ENCODE results near the gene HDAC4.
"Not testable (repeated sequence)": the region's sequence is repeated elsewhere in the genome, so short reads cannot be mapped to it uniquely, and the experiment has no call there.

The HDAC4 gene

DNA sequence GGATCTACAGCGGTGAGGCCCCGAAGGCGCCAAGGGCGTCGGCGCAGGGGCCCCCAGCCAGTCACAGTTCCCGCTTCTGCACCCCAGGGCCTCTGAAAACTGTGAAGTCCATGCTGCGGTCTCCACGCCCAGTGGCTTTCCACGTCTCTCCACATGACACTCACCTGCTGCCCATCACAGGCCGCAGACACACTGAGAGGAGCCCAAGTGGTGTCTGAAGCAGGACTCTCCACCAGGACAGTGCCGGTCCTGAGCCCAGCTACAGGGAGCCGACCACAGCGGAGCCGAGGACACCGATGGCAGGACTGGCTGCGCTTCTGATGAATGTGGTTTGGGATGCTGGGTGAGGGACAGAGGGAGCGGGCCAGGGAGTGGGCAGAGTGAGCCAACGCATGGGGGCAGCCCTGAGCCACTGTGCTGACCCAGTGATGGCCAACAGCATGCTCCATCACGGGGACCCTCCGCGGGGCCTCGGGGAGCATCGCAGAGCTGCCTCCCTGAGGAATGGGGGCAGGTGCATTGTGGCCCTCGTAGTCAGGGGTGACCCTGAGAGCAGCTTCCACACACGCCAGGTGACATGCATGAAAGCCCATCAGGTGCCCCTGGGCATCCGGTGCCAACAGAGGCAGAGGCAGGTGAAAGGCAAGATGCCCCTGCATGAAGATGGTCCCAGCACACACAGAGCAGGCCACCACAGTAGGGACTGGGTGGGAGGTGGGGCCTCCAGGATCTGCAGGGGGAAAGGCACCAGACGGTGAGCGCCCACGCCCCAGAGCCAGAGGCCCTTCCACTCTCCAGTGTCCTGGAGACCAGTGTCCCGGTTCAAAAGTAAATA lies 116.6 kb downstream of the HDAC4 start:
- Histone ChIP-seq H3K9ac (ENCODE audit: low read length) (no peak overlapping the region), H4K20me1 (ENCODE audit: insufficient read depth, low read length) (no peaks in the 10 kb centered on the region), H3K79me2 (ENCODE audit: low read length) (peaks cover 65% of the 10 kb centered on the region), H3K4me3 (ENCODE audit: low read length) (no peak overlapping the region), H3K27ac (ENCODE audit: low read length) (no peak overlapping the region), H3K9me2 (replicated peaks; ENCODE audit: insufficient read depth, low read length) (no peaks in the 10 kb centered on the region), H3K9me3 (replicated peaks; ENCODE audit: insufficient read depth, low read length) (no peaks in the 10 kb centered on the region), H3K36me3 (replicated peaks; ENCODE audit: insufficient read depth, low read length) (no peaks in the 10 kb centered on the region), H3K4me2 (ENCODE audit: low read depth, low read length) (no peak overlapping the region), H3K27me3 (replicated peaks; ENCODE audit: insufficient read depth, low read length) (no peaks in the 10 kb centered on the region), H3K4me1 (ENCODE audit: low read length) (no peaks in the 10 kb centered on the region), H2AFZ (ENCODE audit: low read length) (no peak overlapping the region), H3F3A (ENCODE audit: insufficient read depth, low read length) (peaks cover 7% of the 10 kb centered on the region)
- TF ChIP-seq EZH2phosphoT487 (IDR thresholded peaks at IDR 0.05; ENCODE audit: low read length) (no peak), EZH2 (optimal IDR thresholded peaks at IDR 0.05; ENCODE audit: low read depth, low read length) (no peak)
- TF ChIP-seq, protein P1, sequence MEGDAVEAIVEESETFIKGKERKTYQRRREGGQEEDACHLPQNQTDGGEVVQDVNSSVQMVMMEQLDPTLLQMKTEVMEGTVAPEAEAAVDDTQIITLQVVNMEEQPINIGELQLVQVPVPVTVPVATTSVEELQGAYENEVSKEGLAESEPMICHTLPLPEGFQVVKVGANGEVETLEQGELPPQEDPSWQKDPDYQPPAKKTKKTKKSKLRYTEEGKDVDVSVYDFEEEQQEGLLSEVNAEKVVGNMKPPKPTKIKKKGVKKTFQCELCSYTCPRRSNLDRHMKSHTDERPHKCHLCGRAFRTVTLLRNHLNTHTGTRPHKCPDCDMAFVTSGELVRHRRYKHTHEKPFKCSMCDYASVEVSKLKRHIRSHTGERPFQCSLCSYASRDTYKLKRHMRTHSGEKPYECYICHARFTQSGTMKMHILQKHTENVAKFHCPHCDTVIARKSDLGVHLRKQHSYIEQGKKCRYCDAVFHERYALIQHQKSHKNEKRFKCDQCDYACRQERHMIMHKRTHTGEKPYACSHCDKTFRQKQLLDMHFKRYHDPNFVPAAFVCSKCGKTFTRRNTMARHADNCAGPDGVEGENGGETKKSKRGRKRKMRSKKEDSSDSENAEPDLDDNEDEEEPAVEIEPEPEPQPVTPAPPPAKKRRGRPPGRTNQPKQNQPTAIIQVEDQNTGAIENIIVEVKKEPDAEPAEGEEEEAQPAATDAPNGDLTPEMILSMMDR (IDR thresholded peaks at IDR 0.05; ENCODE audit: low read length): no peak
- DNase-seq: no peak

DNA sequence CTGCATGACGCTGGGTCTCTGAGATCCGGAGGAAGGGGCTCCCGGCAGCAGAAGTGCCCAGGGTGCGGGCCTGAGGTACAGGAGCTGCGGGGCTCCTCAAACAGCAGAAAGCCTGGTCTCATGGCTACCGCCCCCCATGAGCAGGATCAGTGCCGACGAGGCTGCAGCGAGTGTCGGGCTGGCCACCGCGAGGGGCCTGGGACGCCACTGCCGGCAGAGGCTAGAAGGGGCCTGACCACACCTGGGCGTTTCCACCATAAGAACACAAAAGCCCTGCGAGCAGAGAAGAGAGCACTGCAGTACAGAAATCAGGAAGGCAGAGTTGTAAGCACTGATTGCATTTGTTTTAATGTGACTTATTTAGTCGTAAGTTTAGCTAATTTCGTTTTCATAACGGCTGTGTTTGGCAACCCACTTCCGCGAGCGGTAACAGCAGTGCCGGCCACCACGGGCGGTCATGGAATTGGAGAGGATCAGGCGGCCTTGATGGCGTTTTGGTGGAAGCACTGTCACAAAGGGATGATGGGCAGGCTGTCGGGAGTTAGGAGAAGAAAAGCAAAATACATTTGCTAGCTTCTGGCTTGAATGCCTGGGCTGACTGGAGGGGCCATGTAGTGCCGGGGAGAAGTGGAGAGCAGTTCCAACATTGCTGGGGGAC lies 117.4 kb downstream of the HDAC4 start:
- DNase-seq: no peak
- Histone ChIP-seq H3K4me3 (ENCODE audit: low read length) (no peak overlapping the region), H3K9me2 (replicated peaks; ENCODE audit: insufficient read depth, low read length) (no peaks in the 10 kb centered on the region), H3K79me2 (ENCODE audit: low read length) (peaks cover 68% of the 10 kb centered on the region), H3K4me2 (ENCODE audit: low read depth, low read length) (no peak overlapping the region), H3K27me3 (replicated peaks; ENCODE audit: insufficient read depth, low read length) (no peaks in the 10 kb centered on the region), H3K9ac (ENCODE audit: low read length) (no peak overlapping the region), H3K9me3 (replicated peaks; ENCODE audit: insufficient read depth, low read length) (no peaks in the 10 kb centered on the region), H3K27ac (ENCODE audit: low read length) (no peak overlapping the region), H3K36me3 (replicated peaks; ENCODE audit: insufficient read depth, low read length) (no peaks in the 10 kb centered on the region), H3F3A (ENCODE audit: insufficient read depth, low read length) (no peaks in the 10 kb centered on the region), H3K4me1 (ENCODE audit: low read length) (no peaks in the 10 kb centered on the region), H2AFZ (ENCODE audit: low read length) (no peak overlapping the region), H4K20me1 (ENCODE audit: insufficient read depth, low read length) (no peaks in the 10 kb centered on the region)
- TF ChIP-seq EZH2phosphoT487 (IDR thresholded peaks at IDR 0.05; ENCODE audit: low read length) (no peak), EZH2 (optimal IDR thresholded peaks at IDR 0.05; ENCODE audit: low read depth, low read length) (no peak)
- TF ChIP-seq, protein P1 (IDR thresholded peaks at IDR 0.05; ENCODE audit: low read length): no peak

DNA sequence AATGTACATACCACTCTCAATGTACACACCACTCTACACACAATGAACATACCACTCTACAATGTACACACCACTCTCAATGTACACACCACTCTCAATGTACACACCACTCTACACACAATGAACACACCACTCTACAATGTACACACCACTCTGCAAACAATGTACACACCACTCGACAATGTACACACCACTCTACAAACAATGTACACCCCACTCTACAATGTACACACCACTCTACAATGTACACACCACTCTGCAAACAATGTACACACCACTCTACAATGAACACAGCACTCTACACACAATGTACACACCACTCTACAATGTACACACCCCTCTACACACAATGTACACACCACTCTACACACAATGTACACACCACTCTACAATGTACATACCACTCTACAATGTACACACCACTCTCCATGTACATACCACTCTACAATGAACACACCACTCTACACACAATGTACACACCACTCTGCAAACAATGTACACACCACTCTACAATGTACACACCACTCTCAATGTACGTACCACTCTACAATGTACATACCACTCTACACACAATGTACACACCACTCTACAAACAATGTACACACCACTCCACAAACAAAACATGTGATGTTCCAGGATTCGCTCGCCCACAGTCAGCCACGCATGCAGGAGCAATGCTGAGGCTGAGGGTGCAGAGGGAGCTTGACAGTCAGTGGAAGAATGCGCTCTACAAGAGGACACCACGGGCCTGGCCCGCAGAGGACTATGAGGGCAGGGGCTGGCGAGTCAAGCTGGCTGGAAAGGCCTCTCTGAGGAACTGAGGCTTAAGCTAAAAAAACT lies 118.2 kb downstream of the HDAC4 start:
- Histone ChIP-seq H2AFZ (ENCODE audit: low read length) (no peak overlapping the region), H3K4me3 (ENCODE audit: low read length) (no peak overlapping the region), H3K9me3 (replicated peaks; ENCODE audit: insufficient read depth, low read length) (no peaks in the 10 kb centered on the region), H3K36me3 (replicated peaks; ENCODE audit: insufficient read depth, low read length) (no peaks in the 10 kb centered on the region), H3K4me1 (ENCODE audit: low read length) (no peaks in the 10 kb centered on the region), H3K79me2 (ENCODE audit: low read length) (peaks cover 67% of the 10 kb centered on the region), H4K20me1 (ENCODE audit: insufficient read depth, low read length) (no peaks in the 10 kb centered on the region), H3K27me3 (replicated peaks; ENCODE audit: insufficient read depth, low read length) (no peaks in the 10 kb centered on the region), H3K27ac (ENCODE audit: low read length) (no peak overlapping the region), H3K9me2 (replicated peaks; ENCODE audit: insufficient read depth, low read length) (no peaks in the 10 kb centered on the region), H3K9ac (ENCODE audit: low read length) (no peak overlapping the region), H3K4me2 (ENCODE audit: low read depth, low read length) (no peak overlapping the region), H3F3A (ENCODE audit: insufficient read depth, low read length) (no peaks in the 10 kb centered on the region)
- no peak for DNase-seq
- TF ChIP-seq, protein P1 (IDR thresholded peaks at IDR 0.05; ENCODE audit: low read length): no peak
- TF ChIP-seq EZH2 (optimal IDR thresholded peaks at IDR 0.05; ENCODE audit: low read depth, low read length) (no peak), EZH2phosphoT487 (IDR thresholded peaks at IDR 0.05; ENCODE audit: low read length) (no peak)

DNA sequence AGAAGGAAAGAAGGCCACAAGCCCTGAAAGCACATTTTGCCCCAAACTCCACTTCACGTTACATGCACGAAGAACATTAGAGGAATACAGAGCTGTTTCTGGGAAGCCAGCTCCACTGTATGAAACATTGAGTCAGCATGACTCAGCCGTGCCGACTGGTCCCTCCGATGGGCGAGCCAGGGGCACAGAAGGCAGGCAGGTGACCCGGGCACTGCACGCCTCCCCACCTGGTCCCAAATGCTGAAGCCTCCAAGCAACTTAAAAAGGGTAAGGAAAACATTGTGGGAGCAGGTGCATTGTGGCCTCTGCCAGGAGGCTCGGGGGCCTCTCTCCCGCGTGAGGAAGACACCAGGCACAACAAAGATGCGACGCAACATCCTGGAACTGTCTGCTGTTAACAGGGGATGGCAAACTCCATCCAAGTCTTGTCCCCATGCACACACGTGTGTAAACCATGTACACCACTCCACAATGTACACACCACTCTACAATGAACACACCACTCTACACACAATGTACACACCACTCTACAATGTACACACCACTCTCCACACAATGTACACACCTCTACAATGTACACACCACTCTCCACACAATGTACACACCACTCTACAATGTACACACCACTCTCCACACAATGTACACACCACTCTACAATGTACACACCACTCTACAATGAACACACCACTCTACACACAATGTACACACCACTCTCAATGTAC lies 120.4 kb downstream of the HDAC4 start:
- not testable (repeated sequence) for H3K9me2 ChIP-seq (replicated peaks; ENCODE audit: insufficient read depth, low read length); H3K4me3 ChIP-seq (ENCODE audit: low read length); H3F3A ChIP-seq (ENCODE audit: insufficient read depth, low read length); H3K36me3 ChIP-seq (replicated peaks; ENCODE audit: insufficient read depth, low read length); H4K20me1 ChIP-seq (ENCODE audit: insufficient read depth, low read length); H3K27me3 ChIP-seq (replicated peaks; ENCODE audit: insufficient read depth, low read length); H3K4me2 ChIP-seq (ENCODE audit: low read depth, low read length); H3K9me3 ChIP-seq (replicated peaks; ENCODE audit: insufficient read depth, low read length); H2AFZ ChIP-seq (ENCODE audit: low read length); H3K27ac ChIP-seq (ENCODE audit: low read length); H3K9ac ChIP-seq (ENCODE audit: low read length); H3K4me1 ChIP-seq (ENCODE audit: low read length); DNase-seq
- peaks cover 69% of the 10 kb centered on the region for H3K79me2 ChIP-seq (ENCODE audit: low read length)
